ENCODE data around the gene AP3D1. TPM values are rescaled to one million over a fixed set of nuclear protein-coding genes. Genes with fewer than 3 reads are reported as not detected.

Gene AP3D1
- total and polyA plus RNA-seq, 9 of the 15 experiments (the other 6 are each of a cell fraction or from before 2014, with no cell fraction given): 1.2 to 86.1 (median 35.9) TPM

DNA sequence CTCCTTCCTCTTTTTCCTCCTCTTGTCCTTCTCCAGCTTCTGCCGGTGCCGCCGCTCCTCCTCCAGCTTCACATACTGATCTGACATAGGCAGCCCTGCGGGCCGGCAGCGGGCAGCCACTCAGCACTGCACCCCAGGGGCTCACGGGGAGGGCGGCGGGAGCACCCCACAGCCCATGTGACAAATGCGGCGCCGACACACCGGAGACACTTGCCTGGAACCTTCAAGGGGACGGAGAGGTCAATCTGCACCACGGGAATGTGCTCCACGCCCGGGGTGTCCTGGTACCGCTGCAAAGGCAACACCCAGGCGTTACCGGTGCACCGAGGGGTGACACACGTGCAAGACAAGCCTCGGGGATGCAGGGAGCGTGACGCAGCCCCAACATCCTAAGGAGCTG lies 36.0 kb downstream of the AP3D1 start:
- FAIRE-seq (no peak), ATAC-seq (no peak)

DNA sequence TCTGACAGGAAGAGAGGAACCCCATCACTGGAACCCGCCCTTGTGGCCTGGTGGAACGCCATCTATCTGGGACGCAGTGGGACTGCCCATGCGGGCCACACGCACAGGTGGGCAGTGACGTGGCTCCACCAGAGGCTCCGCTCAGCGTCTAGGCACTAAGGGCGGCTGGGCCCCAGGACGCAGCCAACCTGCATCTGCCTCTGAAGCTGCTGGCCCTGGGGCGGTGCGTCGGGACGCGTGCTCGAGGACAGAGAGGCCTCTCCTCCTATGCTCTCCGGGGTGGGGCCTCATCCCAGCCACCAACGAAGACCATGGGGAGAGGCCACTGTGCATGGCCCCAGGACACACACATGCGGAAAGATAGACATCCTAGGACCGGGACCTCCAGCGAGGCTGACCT lies 36.5 kb downstream of the AP3D1 start:
- Histone ChIP-seq H3K79me2 (ENCODE audit: control insufficient read depth, insufficient read depth, low read length) (no peaks in the 10 kb centered on the region), H2AFZ (ENCODE audit: low read depth, low read length) (no peak overlapping the region), H3K9ac (ENCODE audit: insufficient read depth in 1 of 2, low read depth in 2 of 2, low read length in 2 of 2) (no peak overlapping the region; a peak in 1 of 4 replicates), H3K4me3 (no peak overlapping the region), H3K36me3 (ENCODE audit: control insufficient read depth, insufficient read depth, low read length) (peaks cover 95% of the 10 kb centered on the region), H3K27ac (ENCODE audit: extremely low read depth, low read depth, low read length) (no peak overlapping the region), H3K27me3 (ENCODE audit: control insufficient read depth in 2 of 2, insufficient read depth in 2 of 2, low read length in 2 of 2) (no peaks in the 10 kb centered on the region), H3K9me3 (replicated peaks; ENCODE audit: control insufficient read depth, insufficient read depth, low read depth, low read length) (no peaks in the 10 kb centered on the region), H4K20me1 (replicated peaks; ENCODE audit: control insufficient read depth, insufficient read depth, low read length) (no peaks in the 10 kb centered on the region; the same call in 1 of the 2 replicates), H3K4me2 (ENCODE audit: insufficient read depth, low read length) (no peak overlapping the region), H3K9me1 (ENCODE audit: control insufficient read depth, insufficient read depth, low read length) (no peaks in the 10 kb centered on the region), H3K4me1 (replicated peaks in 1 of 2; ENCODE audit: control insufficient read depth in 2 of 2, insufficient read depth in 2 of 2, low read length in 2 of 2) (peaks cover 0 to 13% of the 10 kb centered on the region in 2 experiments; a peak in 1 of 5 replicates)
- CTCF ChIA-PET (ENCODE audit: low intra/inter-chr PET ratio): no interaction called here
- POLR2A ChIA-PET: no interaction called here
- BruUV-seq (replicated peaks): no TSS peak
- 92% methylated on average over 13 of the region's 21 CpGs for WGBS (ENCODE audit: insufficient coverage, low coverage, missing lambda C conversion rate)
- DNase-seq (ENCODE audit: extremely low read depth in 1 of 4, low spot score in 3 of 4): no peak
- intact Hi-C loops (cut with micrococcal nuclease) (no loop called here), in situ Hi-C loops (cut with MboI) (no loop called here)
- no peak for ATAC-seq
- no peak for FAIRE-seq
- TF ChIP-seq SMAD4 (CRISPR knock-in tag; conservative IDR thresholded peaks at IDR 0.05): no peak
- TF ChIP-seq MCM3 (IDR thresholded peaks at IDR 0.05): no peak
- no peak for TF ChIP-seq CBFA2T2 (conservative IDR thresholded peaks at IDR 0.05)
- no peak for TF ChIP-seq TCF7L2 (IDR thresholded peaks at IDR 0.05; ENCODE audit: low read depth, low read length)
- TF ChIP-seq, protein P1, sequence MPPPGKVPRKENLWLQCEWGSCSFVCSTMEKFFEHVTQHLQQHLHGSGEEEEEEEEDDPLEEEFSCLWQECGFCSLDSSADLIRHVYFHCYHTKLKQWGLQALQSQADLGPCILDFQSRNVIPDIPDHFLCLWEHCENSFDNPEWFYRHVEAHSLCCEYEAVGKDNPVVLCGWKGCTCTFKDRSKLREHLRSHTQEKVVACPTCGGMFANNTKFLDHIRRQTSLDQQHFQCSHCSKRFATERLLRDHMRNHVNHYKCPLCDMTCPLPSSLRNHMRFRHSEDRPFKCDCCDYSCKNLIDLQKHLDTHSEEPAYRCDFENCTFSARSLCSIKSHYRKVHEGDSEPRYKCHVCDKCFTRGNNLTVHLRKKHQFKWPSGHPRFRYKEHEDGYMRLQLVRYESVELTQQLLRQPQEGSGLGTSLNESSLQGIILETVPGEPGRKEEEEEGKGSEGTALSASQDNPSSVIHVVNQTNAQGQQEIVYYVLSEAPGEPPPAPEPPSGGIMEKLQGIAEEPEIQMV (tag; conservative IDR thresholded peaks at IDR 0.05; ENCODE audit: low read depth): no peak
- TF ChIP-seq ZNF146 (CRISPR knock-in tag; IDR thresholded peaks at IDR 0.05; ENCODE audit: unreplicated experiment): no peak
- TF ChIP-seq SRSF3 (IDR thresholded peaks at IDR 0.05; ENCODE audit: insufficient read depth, low read length): no peak
- TF ChIP-seq C11orf30 (IDR thresholded peaks at IDR 0.05; ENCODE audit: low read depth): no peak
- no peak for TF ChIP-seq TEAD4 (IDR thresholded peaks at IDR 0.05; ENCODE audit: low read length)
- TF ChIP-seq TEAD4 (CRISPR knock-in tag; IDR thresholded peaks at IDR 0.05; ENCODE audit: borderline replicate concordance): no peak
- TF ChIP-seq MYNN (IDR thresholded peaks at IDR 0.05): no peak
- no peak for TF ChIP-seq MYNN (CRISPR knock-in tag; IDR thresholded peaks at IDR 0.05)
- TF ChIP-seq CTBP1 (IDR thresholded peaks at IDR 0.05; ENCODE audit: borderline replicate concordance): no peak
- no peak for TF ChIP-seq ADNP (tag; IDR thresholded peaks at IDR 0.05)

More for the DNA sequence above, 36.0 kb downstream of the AP3D1 start:
- no TSS peak for BruUV-seq (replicated peaks)
- TF ChIP-seq, protein P2, sequence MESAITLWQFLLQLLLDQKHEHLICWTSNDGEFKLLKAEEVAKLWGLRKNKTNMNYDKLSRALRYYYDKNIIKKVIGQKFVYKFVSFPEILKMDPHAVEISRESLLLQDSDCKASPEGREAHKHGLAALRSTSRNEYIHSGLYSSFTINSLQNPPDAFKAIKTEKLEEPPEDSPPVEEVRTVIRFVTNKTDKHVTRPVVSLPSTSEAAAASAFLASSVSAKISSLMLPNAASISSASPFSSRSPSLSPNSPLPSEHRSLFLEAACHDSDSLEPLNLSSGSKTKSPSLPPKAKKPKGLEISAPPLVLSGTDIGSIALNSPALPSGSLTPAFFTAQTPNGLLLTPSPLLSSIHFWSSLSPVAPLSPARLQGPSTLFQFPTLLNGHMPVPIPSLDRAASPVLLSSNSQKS (CRISPR knock-in tag; IDR thresholded peaks at IDR 0.05): no peak
- TF ChIP-seq ZNF695 (CRISPR knock-in tag; IDR thresholded peaks at IDR 0.05) (no peak), POLR2G (IDR thresholded peaks at IDR 0.05; ENCODE audit: low read depth, low read length) (peak; percentile 34; the same call in 1 of the 2 replicates), ESRRB (CRISPR knock-in tag; IDR thresholded peaks at IDR 0.05; ENCODE audit: borderline replicate concordance) (no peak)
- Histone ChIP-seq H4K20me1 (replicated peaks; ENCODE audit: control insufficient read depth, insufficient read depth, low read length) (no peaks in the 10 kb centered on the region; the same call in 1 of the 2 replicates), H3K27ac (ENCODE audit: extremely low read depth, low read depth, low read length) (no peak overlapping the region), H3K4me1 (replicated peaks in 1 of 2; ENCODE audit: control insufficient read depth in 2 of 2, insufficient read depth in 2 of 2, low read length in 2 of 2) (peaks cover 0 to 17% of the 10 kb centered on the region in 2 experiments; a peak in 1 of 5 replicates), H3K4me2 (ENCODE audit: insufficient read depth, low read length) (no peak overlapping the region), H2AFZ (ENCODE audit: low read depth, low read length) (no peak overlapping the region), H3K27me3 (ENCODE audit: control insufficient read depth in 2 of 2, insufficient read depth in 2 of 2, low read length in 2 of 2) (no peaks in the 10 kb centered on the region), H3K4me3 (no peak overlapping the region), H3K9me3 (replicated peaks; ENCODE audit: control insufficient read depth, insufficient read depth, low read depth, low read length) (no peaks in the 10 kb centered on the region), H3K79me2 (ENCODE audit: control insufficient read depth, insufficient read depth, low read length) (no peaks in the 10 kb centered on the region), H3K9ac (ENCODE audit: insufficient read depth in 1 of 2, low read depth in 2 of 2, low read length in 2 of 2) (no peak overlapping the region), H3K9me1 (ENCODE audit: control insufficient read depth, insufficient read depth, low read length) (no peaks in the 10 kb centered on the region), H3K36me3 (ENCODE audit: control insufficient read depth, insufficient read depth, low read length) (peaks cover 95% of the 10 kb centered on the region)
- ChIA-PET CTCF (ENCODE audit: low intra/inter-chr PET ratio) (no interaction called here), POLR2A (interaction anchor here (0.5 to 1.1 kb wide), 3 partner anchors 17 to 204 kb away, joined by 3 to 5 read pairs (median 4); no protein-coding TSS in a partner anchor)
- intact Hi-C loops (cut with micrococcal nuclease) (no loop called here), in situ Hi-C loops (cut with MboI) (no loop called here)
- 98% methylated on average over 10 of the region's 25 CpGs for WGBS (ENCODE audit: insufficient coverage, low coverage, missing lambda C conversion rate)
- DNase-seq (ENCODE audit: extremely low read depth in 1 of 4, low spot score in 3 of 4): no peak
